Erythroblast (primary cell): ENCODE data around the gene HLA-E.

Experiments
- GATA1 ChIP-seq: IDR thresholded peaks from 2 replicates; pipeline ENCODE4 v1.6.1; 2011; ENCODE audit warnings: low read depth, mild to moderate bottlenecking, control low read depth, low read length, moderate library complexity
- POLR2A ChIP-seq: IDR thresholded peaks from 2 replicates; pipeline ENCODE4 v1.6.1; 2011; ENCODE audit warnings: mild to moderate bottlenecking, low read length

- TF ChIP-seq POLR2A (no peak), GATA1 (no peak)
Observed at GRCh38 chr6:30450909-30451841, 38.1 kb upstream of the HLA-E start.
